ENCODE measurements around the gene EFHC2. TPM values are rescaled to one million over a fixed set of nuclear protein-coding genes. Genes with fewer than 3 reads are reported as not detected.

The EFHC2 gene
- total and polyA plus RNA-seq, 2 donors, result 2.0 to 6.1 TPM

DNA sequence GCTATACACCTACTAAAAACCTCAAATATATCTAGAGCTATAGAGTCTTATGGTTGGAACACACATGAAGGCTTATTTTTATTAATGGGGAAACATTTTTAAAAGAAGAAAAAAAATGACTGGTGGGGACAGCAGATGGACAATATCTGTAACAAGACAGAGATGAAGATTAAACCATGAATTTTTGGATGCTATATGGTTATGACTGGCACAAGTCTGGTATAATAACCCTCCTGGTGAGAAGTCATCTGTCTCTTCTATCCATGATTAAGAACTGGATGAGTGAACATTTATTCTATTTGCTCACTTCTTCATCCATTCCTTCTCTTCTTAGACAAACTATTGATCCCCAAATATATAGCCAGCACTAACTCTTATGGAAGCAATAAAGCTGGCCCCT, 104.4 kb downstream of the EFHC2 start:
- no peak overlapping the region for H3K27ac ChIP-seq (ENCODE audit: low read depth)
- no peaks in the 10 kb centered on the region for H3K4me1 ChIP-seq (ENCODE audit: insufficient read depth)
- H3K36me3 ChIP-seq (ENCODE audit: insufficient read depth), result no peaks in the 10 kb centered on the region
- no peak for DNase-seq (ENCODE audit: extremely low spot score)
- no peak overlapping the region for H3K4me3 ChIP-seq (ENCODE audit: low read depth, low read length)

DNA sequence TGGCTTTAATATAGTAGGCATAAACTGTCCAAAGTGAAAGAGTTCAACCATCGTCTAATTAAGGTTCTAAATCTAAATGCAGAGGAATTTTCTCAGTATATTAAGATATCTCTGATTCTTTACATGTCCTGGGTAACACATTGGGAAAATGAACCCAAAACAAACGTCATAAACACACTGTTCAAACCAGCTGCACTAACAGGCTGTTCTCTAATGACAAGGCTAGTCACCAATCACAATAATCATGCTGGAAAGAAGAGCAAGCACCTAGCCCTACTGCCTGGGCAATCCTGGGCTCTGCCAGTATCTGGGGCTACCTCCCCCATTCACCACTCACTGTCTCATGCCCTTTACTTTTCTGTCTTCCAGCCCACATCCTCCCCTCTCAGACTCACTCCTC, 107.9 kb downstream of the EFHC2 start:
- no peak for DNase-seq (ENCODE audit: extremely low spot score)
- H3K36me3 ChIP-seq (ENCODE audit: insufficient read depth), result no peaks in the 10 kb centered on the region
- no peak overlapping the region for H3K27ac ChIP-seq (ENCODE audit: low read depth)
- H3K4me1 ChIP-seq (ENCODE audit: insufficient read depth), result no peaks in the 10 kb centered on the region
- 84% methylated on average over 2 of the region's 2 CpGs for WGBS
- H3K4me3 ChIP-seq (ENCODE audit: low read depth, low read length), result no peak overlapping the region

GRCh38 chrX:44234541-44234940, 108.9 kb downstream of the EFHC2 start:
- Histone ChIP-seq H3K27ac (ENCODE audit: low read depth) (no peak overlapping the region), H3K4me3 (ENCODE audit: low read depth, low read length) (no peak overlapping the region), H3K4me1 (ENCODE audit: insufficient read depth) (no peaks in the 10 kb centered on the region), H3K36me3 (ENCODE audit: insufficient read depth) (no peaks in the 10 kb centered on the region)
- WGBS, result 38% methylated on average over 2 of the region's 2 CpGs
- DNase-seq (ENCODE audit: extremely low spot score), result no peak

DNA sequence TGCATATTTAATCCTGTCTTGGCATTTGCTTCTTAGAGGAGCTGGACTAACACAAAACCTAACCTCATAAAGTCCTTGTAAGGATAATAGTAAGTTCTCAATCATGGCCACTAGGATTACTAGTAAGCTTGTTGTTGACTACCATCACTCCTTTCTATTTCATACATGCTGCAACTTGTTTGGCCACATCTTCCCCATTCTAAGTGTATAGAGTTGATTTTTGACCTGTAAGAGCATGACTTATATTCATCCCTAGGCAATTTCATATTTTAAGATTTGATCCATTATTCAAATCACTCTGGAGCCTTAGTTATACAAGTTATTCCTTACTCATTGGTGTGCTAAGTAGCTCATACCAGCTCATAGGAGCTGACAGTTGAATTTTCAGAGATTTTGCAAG, 109.4 kb downstream of the EFHC2 start:
- no peak for DNase-seq (ENCODE audit: extremely low spot score)
- Histone ChIP-seq H3K27ac (ENCODE audit: low read depth) (no peak overlapping the region), H3K4me1 (ENCODE audit: insufficient read depth) (no peaks in the 10 kb centered on the region), H3K4me3 (ENCODE audit: low read depth, low read length) (no peak overlapping the region), H3K36me3 (ENCODE audit: insufficient read depth) (no peaks in the 10 kb centered on the region)

GRCh38 chrX:44232081-44232480, 111.4 kb downstream of the EFHC2 start:
- Histone ChIP-seq H3K4me3 (ENCODE audit: low read depth, low read length) (no peak overlapping the region), H3K36me3 (ENCODE audit: insufficient read depth) (no peaks in the 10 kb centered on the region), H3K4me1 (ENCODE audit: insufficient read depth) (no peaks in the 10 kb centered on the region), H3K27ac (ENCODE audit: low read depth) (no peak overlapping the region)
- 92% methylated on average over 5 of the region's 5 CpGs for WGBS
- no peak for DNase-seq (ENCODE audit: extremely low spot score)

DNA sequence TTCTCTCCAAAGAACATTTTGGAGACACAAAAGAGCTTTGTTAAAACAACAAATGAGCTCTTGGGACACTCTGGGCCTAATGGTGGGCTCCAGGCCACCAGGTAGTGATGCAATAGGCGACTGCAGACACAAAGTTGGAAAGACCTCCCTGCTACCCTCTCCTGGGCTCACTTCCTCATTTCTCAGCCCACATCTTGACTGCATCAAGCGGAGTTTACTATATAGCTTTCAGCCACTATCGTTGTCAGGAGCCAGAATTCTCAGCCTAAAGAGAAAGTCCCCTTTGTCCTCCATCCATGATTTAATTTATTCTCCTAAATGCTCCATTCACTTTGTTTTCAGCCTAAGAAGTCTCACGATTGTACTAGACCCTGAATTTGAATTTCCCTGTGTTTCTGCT, 114.9 kb downstream of the EFHC2 start:
- Histone ChIP-seq H3K4me1 (ENCODE audit: insufficient read depth) (no peaks in the 10 kb centered on the region), H3K4me3 (ENCODE audit: low read depth, low read length) (no peak overlapping the region), H3K27ac (ENCODE audit: low read depth) (no peak overlapping the region), H3K36me3 (ENCODE audit: insufficient read depth) (no peaks in the 10 kb centered on the region)
- 80% methylated on average over 4 of the region's 4 CpGs for whole genome bisulfite sequencing
- no peak for DNase-seq (ENCODE audit: extremely low spot score)

DNA sequence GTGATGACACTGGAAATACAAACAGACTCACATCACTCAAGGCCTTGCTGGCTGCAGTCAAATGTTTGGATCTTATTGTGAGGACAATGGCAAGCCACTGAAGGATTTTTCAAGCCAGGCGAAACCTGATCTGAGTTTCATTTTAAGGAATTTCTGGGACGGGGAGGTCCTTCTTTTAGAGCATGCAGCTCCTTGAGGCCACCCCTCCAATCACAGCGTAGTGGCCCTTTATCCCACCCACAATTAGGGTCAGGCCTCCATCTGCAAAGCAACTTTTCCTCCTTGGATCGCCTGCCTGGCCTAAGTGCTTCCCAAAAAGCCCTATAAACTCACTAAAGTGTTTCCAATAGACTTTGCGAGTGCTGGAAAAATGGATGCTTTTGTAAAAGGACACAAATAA, 115.5 kb downstream of the EFHC2 start:
- no peaks in the 10 kb centered on the region for H3K4me1 ChIP-seq (ENCODE audit: insufficient read depth)
- no peak overlapping the region for H3K4me3 ChIP-seq (ENCODE audit: low read depth, low read length)
- no peak overlapping the region for H3K27ac ChIP-seq (ENCODE audit: low read depth)
- H3K36me3 ChIP-seq (ENCODE audit: insufficient read depth), result no peaks in the 10 kb centered on the region
- DNase-seq (ENCODE audit: extremely low spot score), result no peak
- 83% methylated on average over 5 of the region's 5 CpGs for WGBS

DNA sequence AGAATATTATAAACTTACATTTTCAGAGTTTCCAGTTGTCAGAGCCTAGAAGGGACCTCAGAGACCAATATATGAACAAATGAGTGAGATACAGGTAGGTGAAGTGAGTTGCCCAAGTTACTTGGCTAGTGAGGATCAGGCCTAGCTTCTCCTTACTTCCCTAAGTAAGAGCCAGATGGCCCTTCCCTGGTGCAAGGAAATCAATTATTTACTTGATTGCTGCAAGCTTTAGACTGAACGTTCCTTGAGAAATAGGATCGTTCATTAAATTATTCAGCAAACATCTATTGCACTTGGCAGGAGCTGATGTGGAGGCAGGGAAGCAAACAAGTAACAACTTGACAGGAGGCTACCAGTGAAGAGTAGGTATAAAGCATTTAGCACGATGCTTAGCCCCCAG, 117.8 kb downstream of the EFHC2 start:
- 86% methylated on average over 3 of the region's 3 CpGs for WGBS
- Histone ChIP-seq H3K36me3 (ENCODE audit: insufficient read depth) (no peaks in the 10 kb centered on the region), H3K27ac (ENCODE audit: low read depth) (no peak overlapping the region), H3K4me1 (ENCODE audit: insufficient read depth) (no peaks in the 10 kb centered on the region), H3K4me3 (ENCODE audit: low read depth, low read length) (no peak overlapping the region)
- no peak for DNase-seq (ENCODE audit: extremely low spot score)

- Histone ChIP-seq H3K27ac (ENCODE audit: low read depth) (no peak overlapping the region), H3K4me3 (ENCODE audit: low read depth, low read length) (no peak overlapping the region), H3K36me3 (ENCODE audit: insufficient read depth) (no peaks in the 10 kb centered on the region), H3K4me1 (ENCODE audit: insufficient read depth) (no peaks in the 10 kb centered on the region)
- 92% methylated on average over 2 of the region's 2 CpGs for WGBS
- DNase-seq (ENCODE audit: extremely low spot score), result no peak
These were observed 118.7 kb downstream of the EFHC2 start for GRCh38 chrX:44224760-44225159.

DNA sequence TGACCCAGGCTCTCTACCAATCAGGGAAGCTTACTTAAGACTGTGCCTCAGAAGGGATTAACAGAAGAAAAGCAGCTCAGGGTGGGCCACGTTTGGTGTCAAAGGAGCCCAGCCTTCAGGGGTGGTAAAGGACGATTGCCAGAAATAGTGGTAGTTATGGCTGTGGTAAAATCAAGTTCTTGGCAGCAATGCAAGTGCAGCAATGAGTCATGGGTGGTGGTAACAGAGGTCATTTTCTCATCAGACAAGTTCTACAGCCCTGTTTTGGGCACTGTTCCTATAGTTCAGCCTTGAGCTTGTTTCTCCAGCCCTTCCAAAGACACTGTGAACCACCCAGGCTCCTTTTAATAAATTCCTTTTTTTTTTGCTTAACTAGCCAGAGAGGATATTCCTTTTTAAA, 120.3 kb downstream of the EFHC2 start:
- Histone ChIP-seq H3K27ac (ENCODE audit: low read depth) (no peak overlapping the region), H3K4me3 (ENCODE audit: low read depth, low read length) (no peak overlapping the region), H3K36me3 (ENCODE audit: insufficient read depth) (no peaks in the 10 kb centered on the region), H3K4me1 (ENCODE audit: insufficient read depth) (no peaks in the 10 kb centered on the region)
- DNase-seq (ENCODE audit: extremely low spot score), result no peak
- 46% methylated on average over 2 of the region's 2 CpGs for WGBS

- no peak for DNase-seq (ENCODE audit: extremely low spot score)
- WGBS, result 93% methylated on average over 3 of the region's 3 CpGs
- no peak overlapping the region for H3K27ac ChIP-seq (ENCODE audit: low read depth)
- H3K36me3 ChIP-seq (ENCODE audit: insufficient read depth), result no peaks in the 10 kb centered on the region
- no peak overlapping the region for H3K4me3 ChIP-seq (ENCODE audit: low read depth, low read length)
- H3K4me1 ChIP-seq (ENCODE audit: insufficient read depth), result no peaks in the 10 kb centered on the region
These were observed 125.0 kb downstream of the EFHC2 start for GRCh38 chrX:44218465-44218864.

DNA sequence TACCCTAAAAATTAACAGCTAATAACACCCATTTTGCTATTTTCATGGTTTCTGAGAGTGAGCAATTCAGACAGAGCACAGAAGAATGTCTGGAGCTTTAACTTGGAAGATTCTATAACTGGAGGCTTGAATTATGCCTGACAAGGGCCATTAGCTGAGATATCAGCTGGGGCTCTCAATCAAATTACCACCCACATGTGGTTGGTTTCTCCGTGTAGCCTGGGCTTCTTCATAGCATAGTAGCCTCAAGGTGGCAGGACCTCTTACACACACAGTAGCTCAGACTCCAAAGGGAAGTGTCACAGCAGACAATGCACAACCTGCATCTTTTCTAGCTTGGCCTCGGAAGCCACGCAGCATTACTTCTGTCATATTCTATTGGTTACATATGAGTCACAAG, 127.3 kb downstream of the EFHC2 start:
- Histone ChIP-seq H3K36me3 (ENCODE audit: insufficient read depth) (no peaks in the 10 kb centered on the region), H3K27ac (ENCODE audit: low read depth) (no peak overlapping the region), H3K4me3 (ENCODE audit: low read depth, low read length) (no peak overlapping the region), H3K4me1 (ENCODE audit: insufficient read depth) (no peaks in the 10 kb centered on the region)
- no peak for DNase-seq (ENCODE audit: extremely low spot score)
- WGBS, result 89% methylated on average over 3 of the region's 3 CpGs

GRCh38 chrX:44203791-44204190, 139.7 kb downstream of the EFHC2 start:
- no peaks in the 10 kb centered on the region for H3K36me3 ChIP-seq (ENCODE audit: insufficient read depth)
- no peak overlapping the region for H3K27ac ChIP-seq (ENCODE audit: low read depth)
- no peaks in the 10 kb centered on the region for H3K4me1 ChIP-seq (ENCODE audit: insufficient read depth)
- no peak overlapping the region for H3K4me3 ChIP-seq (ENCODE audit: low read depth, low read length)
- DNase-seq (ENCODE audit: extremely low spot score), result no peak
- WGBS, result 100% methylated on average over 1 of the region's 1 CpG

- Histone ChIP-seq H3K4me3 (ENCODE audit: low read depth, low read length) (no peak overlapping the region), H3K36me3 (ENCODE audit: insufficient read depth) (no peaks in the 10 kb centered on the region), H3K27ac (ENCODE audit: low read depth) (no peak overlapping the region), H3K4me1 (ENCODE audit: insufficient read depth) (no peaks in the 10 kb centered on the region)
- DNase-seq (ENCODE audit: extremely low spot score), result no peak
- 76% methylated on average over 2 of the region's 2 CpGs for WGBS
These were observed 140.9 kb downstream of the EFHC2 start for GRCh38 chrX:44202596-44202995.

DNA sequence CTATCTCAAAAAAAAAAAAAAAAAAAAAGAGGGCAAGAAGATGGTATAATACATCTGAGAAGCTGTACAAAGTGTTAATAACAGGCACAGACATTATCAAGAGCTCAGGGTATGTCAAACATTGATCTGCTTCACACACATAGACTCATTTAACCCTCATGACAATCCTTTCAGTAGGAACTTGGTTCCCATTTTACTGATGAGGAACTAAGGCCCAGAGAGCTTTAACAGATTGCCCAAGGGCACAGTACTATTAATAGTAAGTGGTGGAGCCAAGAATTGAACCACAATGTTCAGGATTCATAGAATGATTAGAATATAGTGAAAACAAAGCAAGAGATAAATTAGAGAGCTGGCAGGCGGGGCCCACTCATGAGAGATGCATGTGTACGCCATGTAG, 154.4 kb downstream of the EFHC2 start:
- no peaks in the 10 kb centered on the region for H3K4me1 ChIP-seq (ENCODE audit: insufficient read depth)
- no peak for DNase-seq (ENCODE audit: extremely low spot score)
- H3K4me3 ChIP-seq (ENCODE audit: low read depth, low read length), result no peak overlapping the region
- H3K36me3 ChIP-seq (ENCODE audit: insufficient read depth), result no peaks in the 10 kb centered on the region
- 99% methylated on average over 2 of the region's 2 CpGs for WGBS
- H3K27ac ChIP-seq (ENCODE audit: low read depth), result no peak overlapping the region
